ENCODE data around the gene TSSK6.

- TF ChIP-seq, protein P1, sequence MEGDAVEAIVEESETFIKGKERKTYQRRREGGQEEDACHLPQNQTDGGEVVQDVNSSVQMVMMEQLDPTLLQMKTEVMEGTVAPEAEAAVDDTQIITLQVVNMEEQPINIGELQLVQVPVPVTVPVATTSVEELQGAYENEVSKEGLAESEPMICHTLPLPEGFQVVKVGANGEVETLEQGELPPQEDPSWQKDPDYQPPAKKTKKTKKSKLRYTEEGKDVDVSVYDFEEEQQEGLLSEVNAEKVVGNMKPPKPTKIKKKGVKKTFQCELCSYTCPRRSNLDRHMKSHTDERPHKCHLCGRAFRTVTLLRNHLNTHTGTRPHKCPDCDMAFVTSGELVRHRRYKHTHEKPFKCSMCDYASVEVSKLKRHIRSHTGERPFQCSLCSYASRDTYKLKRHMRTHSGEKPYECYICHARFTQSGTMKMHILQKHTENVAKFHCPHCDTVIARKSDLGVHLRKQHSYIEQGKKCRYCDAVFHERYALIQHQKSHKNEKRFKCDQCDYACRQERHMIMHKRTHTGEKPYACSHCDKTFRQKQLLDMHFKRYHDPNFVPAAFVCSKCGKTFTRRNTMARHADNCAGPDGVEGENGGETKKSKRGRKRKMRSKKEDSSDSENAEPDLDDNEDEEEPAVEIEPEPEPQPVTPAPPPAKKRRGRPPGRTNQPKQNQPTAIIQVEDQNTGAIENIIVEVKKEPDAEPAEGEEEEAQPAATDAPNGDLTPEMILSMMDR (IDR thresholded peaks at IDR 0.05; ENCODE audit: poor library complexity) = no peak
- no peak for TF ChIP-seq EZH2phosphoT487 (IDR thresholded peaks at IDR 0.05; ENCODE audit: low read depth, severe bottlenecking, unreplicated experiment)
- no peak for TF ChIP-seq EZH2 (IDR thresholded peaks at IDR 0.05; ENCODE audit: borderline replicate concordance)
These were observed 14.6 kb upstream of the TSSK6 start for GRCh38 chr19:19529783-19530422.

All from hepatocyte (in vitro differentiated cells).